ENCODE measurements around the gene CDKL5.

DNA sequence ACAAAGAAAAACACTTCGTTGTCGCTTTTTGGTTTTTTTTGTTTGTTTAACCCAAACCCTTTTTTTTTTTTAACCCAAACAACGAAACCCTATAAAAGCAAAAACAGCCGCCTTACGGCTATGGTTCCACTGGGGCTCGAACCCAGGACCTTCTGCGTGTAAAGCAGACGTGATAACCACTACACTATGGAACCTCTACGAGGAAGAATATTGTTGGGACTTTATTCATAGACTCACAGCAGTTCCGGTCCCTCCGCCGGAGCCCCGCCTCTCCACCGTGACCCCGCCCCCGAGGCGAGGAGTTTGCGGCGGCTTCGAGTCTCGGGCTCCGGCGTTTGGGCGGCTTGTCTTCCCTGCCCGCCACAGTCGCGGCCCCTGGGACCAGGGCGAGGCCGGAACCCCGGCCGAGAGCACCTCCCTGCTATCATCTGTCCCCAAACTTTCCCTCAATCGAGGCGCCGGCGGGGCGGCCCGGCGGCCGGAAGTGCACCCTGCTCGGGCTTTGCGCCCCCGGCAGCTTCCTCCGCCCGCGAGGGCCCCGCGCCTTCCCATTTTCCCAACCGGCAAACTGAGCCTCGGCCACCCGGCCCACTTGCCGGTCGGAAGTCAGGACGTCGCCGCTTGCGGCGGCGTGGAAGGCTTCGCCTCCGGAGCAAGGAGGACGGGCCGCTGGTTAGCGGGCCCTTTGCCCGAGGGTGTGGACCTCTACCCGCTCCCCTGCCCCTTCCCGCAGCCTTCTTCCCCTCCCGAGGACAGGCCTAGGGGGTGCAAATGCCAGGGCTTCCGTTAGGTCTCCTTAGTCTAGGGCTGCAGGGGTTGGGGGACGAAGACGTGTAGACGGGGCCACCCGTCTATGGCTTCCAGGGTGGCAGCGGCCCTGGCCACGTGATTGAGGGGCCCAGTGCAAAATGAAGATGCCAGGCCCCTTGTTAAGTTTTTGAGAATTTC is 249.7 kb downstream of the CDKL5 start:
- TF ChIP-seq, protein P1, sequence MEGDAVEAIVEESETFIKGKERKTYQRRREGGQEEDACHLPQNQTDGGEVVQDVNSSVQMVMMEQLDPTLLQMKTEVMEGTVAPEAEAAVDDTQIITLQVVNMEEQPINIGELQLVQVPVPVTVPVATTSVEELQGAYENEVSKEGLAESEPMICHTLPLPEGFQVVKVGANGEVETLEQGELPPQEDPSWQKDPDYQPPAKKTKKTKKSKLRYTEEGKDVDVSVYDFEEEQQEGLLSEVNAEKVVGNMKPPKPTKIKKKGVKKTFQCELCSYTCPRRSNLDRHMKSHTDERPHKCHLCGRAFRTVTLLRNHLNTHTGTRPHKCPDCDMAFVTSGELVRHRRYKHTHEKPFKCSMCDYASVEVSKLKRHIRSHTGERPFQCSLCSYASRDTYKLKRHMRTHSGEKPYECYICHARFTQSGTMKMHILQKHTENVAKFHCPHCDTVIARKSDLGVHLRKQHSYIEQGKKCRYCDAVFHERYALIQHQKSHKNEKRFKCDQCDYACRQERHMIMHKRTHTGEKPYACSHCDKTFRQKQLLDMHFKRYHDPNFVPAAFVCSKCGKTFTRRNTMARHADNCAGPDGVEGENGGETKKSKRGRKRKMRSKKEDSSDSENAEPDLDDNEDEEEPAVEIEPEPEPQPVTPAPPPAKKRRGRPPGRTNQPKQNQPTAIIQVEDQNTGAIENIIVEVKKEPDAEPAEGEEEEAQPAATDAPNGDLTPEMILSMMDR (IDR thresholded peaks at IDR 0.05; ENCODE audit: low read depth, low read length): no peak
- no peak for TF ChIP-seq EZH2phosphoT487 (IDR thresholded peaks at IDR 0.05; ENCODE audit: low read depth)

Measured in OCI-LY3 (cell line).